SKM-1 (cell line): ENCODE results near the gene LPP.
A peak's percentile ranks its signal among the peaks of the same experiment; 100 is the strongest.

Experiments used
- DNase-seq: peaks from one replicate; lab custom pipeline; 2025; ENCODE audit not compliant: unreplicated experiment; lab: John Stamatoyannopoulos, UW

The LPP gene

DNA sequence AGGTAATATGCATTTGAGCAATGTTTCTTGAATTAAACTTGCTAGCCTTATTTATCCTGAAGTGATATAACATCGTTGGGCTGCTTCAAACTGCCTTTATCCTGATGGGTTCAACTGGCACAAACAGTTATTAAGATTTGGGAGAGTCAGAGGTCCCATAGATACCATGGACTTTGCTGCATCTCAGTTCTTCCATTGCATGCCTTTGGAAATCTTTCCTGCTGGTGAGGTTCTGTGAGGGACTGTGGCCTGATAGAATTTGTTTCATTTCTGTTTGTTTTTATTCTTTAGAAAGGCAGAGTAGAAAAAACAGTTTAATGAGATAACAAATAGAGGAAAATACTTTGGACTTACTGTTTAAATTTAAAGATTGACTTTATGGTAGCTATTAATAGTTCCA lies 508.3 kb downstream of the LPP start:
- no peak for DNase-seq

DNA sequence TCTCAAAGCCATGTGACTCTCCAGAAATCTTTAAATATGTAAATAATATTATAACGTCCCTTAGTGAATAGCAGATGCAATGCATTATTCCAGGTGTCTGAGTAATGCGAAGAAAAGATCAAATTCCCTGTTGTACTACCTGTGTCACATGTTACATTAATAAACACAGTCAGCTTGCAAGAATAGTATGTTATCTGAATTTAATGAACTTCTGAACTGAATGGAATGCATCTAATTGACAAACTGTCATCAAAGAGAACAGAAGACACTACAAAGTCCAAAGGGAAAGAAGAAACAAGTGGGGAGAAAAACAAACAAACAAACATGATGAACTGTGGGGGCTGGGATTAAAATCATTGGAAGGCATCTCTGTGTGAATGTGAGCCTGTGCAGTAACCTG lies 508.8 kb downstream of the LPP start:
- DNase-seq = no peak

DNA sequence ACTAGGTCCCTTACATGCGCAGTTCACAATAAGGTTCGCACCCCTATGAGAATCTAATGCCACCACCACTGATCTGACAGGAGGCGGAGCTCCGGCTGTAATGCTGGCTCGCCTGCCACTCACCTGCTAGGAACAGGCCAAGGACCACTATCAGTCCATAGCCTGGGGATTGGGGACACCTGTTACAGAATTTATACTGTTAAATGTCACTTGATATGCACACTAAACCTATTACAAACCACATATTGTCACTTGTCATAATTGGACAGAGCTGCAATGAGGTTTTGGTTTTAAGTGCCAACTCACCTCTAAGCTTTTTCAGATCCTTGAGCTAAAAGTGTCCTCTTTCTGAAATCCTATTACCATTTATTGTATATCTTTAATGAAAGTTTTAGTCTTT lies 509.9 kb downstream of the LPP start:
- no peak for DNase-seq

DNA sequence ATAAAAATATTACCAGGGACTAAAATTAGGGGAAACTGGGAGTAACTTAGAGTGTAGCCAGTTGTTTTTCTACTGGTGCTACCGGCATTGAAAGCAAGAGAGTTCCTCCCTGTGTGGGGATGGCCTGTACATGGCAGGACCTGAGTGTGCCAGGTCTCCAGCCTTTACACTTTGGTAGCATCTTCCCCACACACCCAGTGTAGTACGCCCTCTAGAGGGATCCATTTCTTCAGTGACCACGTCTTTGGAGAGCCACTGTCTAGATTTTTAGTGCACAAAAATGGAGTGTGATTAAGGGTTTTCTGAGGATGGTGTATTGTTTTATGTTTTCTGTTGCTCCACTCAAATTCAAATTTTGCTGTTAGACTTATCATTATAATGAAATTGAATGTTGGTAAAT lies 510.8 kb downstream of the LPP start:
- peak; percentile 9 for DNase-seq

DNA sequence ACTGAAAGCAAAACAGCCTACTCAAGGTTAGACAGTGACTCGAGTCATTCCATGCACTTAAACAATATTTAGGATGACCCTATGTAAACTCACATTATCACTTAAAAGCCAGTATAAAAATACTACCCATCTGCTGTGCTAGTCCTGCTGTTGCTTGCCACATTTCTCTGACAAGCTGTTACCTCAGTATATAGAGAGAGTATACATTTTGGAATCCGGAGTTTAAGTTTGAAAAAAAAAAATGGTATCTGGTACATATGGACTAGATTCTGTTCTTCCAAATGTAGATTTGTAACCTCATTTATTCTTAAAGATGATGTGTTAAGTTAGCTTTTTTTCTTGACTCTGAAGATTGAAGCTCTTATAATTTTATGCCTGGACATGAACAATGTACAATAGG lies 514.0 kb downstream of the LPP start:
- no peak for DNase-seq

DNA sequence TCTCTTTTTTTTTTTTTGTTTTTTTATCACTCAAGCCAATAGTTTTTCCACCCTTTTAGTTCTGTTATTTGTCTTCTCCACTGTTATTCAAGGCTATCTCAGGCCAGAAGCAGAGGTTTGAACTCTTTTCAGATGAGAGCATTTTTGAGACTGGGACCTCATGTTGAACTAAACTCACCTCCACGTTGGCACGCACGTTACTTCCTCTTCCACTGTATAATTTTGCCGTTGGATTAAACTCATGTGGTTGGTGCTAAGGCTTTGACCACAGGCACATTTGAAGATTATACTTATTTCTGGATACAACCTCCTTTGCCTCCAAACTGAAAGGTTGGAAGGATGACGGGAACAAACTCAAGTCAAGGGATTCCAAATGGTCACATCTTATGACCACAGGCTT lies 516.5 kb downstream of the LPP start:
- DNase-seq = no peak

DNA sequence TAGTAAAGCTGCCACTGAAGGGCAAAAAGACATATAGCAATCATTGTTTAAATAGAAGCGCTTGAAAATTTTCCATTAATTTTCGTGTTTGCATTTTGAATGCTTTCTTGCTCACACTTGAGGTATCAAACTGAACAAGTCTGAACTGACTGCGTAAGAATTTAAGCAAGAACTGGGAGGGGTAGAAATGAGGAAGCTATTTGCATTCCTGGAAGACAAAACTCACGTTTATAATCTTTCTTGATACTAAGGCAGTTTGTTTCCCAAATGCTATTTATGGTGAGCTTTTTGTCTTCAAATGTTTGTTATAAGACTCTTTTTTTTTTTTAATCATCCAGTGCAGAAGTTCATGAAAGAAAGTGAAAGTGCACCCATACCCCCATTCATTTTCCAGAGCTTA lies 518.0 kb downstream of the LPP start:
- no peak for DNase-seq

DNA sequence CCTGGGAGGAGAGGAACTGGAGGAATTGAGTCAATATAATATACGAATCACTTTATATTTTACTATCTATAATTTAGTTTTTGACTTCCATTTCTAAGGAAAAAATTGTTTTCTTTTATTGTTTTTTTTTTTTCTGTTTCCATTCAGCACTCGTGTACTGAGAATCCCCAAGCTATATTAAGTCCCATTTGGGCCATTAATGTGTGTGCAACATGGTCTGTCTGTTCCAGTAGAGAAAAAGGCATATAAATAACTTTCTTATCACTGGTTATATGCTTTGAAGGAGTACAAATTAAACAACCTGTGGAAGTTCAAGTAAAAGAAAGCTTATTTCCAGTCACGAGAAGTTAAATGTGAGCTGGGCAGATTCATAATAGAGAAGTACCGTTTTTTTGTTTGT lies 518.9 kb downstream of the LPP start:
- no peak for DNase-seq

DNA sequence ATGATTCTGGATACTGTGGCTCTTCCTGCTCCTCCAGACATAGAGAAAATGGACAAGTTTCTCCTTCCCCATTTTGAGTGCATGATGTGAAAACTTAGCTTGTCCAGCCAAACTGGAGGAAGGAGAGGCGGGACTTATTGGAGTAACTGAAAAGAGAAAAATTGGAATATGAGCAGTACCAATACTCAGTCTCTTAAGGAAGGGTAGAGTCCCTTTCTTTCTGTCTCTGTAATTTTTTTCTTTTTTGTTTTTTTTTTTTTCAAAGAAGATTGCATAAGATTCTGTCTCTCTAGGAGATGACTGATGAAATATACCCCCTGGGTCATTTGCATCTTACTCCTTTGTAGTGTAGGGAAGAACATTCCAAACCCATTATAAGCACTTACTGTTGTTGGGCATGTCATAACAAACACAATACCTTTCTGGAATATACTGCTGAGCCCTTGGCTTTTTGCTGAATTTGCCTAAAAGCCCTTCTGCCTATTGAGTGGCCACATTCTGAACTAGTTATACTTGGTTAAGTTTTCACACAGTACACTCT lies 519.8 kb downstream of the LPP start:
- DNase-seq = no peak

DNA sequence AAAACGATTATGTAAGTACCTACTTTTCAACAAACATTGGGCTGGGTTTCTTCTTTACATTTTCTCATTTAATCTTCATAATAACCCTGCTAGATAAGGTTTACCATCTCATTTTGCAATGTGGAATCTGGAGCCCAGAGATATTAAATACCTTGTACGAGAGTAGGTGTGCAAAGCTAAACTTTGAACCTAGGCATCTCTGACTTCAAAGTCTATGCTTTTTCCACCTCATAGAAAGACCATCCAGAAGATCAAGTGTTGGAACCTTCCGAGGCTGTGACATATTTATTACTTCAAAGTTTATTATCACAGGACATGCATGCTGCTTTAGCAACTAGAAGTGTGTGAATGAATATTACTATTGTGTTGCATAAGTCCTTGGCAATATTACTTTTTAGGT lies 520.6 kb downstream of the LPP start:
- DNase-seq = no peak

DNA sequence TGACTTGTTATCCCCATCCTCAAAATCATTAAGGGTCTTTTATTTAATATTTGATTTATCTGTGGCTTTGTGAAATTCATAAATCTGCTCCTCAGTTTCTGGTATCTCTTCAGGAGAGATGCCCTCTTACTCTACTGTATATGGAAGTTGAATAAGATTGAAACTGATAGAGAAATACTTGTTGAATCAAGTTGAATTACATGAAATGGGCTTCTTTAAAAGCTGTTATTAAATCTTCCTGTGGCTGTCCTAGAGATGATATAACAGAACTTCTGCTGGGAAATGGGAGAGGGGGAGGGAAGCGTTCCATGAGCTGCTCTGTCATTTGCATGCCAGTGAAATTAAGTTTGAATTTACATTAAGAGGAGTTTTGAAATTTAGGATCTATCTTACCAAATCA lies 523.4 kb downstream of the LPP start:
- no peak for DNase-seq

DNA sequence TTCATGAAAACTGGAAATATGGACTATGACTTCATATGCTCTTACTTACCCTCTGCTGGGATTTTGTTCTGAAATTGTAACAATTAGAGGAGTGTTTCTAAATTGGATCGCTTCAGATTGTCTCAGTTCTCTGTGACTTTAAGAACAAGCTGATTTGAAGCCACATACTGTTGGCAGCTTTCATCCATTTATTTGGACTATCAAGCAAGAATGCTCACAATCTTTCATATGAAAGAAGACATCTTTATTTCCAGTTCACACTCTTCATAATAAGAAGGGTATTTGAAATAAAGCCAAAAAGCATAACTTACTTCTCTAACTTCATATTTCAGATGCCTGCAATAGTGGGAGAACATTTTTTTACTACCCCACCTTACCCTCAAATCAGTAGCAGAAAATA lies 526.2 kb downstream of the LPP start:
- DNase-seq = no peak

DNA sequence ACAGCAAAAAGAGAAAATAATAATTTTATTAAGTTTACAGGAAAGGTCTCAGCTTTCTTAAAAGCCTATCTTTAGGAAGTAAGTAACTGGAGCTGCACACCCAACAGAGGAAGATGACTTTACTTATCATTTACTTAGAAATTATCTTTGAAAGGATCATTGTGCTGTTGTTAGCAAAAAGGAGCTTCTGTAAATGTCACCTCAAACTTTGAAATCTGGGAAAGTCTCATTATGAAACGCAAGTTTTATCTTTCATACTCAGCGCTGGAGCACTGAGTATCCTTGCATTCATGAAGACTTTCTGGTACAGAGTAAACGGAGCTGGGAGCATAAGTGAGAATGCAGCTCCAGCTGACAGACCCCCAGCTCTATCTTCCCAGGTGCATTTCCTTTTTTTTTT lies 526.6 kb downstream of the LPP start:
- DNase-seq = no peak

DNA sequence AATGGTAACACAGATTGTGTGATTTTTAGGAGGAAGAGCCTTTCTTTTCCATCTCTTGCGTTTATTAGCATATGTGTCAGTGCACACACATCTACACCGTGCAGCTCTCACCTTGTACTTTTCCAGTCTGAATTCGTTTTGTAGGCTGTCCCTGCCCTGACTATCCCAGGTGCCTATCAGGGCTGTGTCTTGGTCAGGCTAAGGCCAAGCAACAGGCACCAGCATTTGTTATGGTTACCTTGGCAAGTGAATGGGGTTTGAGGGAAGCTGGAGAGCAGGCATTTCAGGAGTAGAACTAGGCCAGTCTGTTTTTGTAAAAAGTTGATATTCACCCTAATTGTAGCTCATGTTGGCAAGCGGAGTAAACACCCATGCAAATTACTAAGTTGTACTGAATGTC lies 528.4 kb downstream of the LPP start:
- no peak for DNase-seq

DNA sequence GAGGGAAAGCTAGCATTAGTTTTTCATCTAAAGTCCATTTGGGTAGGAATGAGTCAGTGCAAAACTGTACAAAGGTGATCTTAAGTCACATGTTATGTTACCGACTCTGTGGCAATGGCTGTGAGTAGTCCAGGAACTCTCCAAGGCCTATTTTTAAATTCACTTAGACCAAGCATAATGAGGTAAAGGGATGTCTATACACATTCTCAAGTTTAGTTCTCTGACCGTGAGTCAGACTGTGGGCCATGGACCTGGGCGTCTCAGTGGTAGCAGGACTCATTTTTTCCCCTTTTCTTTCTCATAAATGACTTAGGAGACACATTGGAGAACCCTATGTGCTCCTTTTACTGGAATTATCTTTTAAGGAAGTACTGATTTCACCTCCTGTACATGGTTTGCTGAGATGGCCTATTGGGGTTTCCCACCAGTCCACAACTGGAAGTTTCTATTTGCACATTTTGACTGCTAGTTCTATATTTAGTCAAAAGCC lies 529.1 kb downstream of the LPP start:
- no peak for DNase-seq

DNA sequence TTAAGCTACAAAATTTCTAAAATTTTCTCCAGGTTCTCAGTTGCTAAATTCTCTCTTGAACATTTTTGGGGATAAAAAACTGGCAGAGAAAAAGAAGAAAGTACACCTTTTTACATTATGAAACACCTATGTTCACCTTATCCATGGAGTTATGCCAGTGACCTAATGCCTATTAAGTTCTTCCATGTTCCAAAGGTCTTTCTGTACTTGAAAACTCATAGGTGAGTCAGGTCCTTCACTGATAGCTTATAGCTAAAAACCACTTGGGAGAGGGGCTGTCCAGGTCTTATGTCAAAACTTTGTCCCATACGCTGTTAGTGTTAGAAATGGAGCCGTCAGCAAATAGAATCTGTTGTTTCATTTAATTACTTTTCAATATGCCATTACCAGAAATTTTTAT lies 530.3 kb downstream of the LPP start:
- no peak for DNase-seq

DNA sequence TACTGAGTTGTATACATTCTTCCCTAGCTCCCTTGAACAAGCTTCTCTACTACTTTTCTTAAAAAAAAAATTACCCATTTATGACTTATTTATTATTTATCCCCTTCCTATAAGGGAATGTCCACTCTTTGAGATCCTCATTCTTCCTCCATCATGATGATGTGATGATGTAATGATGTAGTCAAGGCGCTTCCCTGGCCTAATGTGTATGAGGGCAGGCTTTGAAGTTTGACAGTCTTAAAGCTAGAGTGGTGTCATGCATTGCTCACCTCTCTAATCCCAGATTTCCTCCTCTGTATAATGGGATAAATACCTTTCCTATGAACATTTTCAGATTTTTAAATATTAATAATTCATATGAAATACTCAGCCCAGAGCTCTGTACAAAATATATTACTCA lies 531.8 kb downstream of the LPP start:
- DNase-seq = no peak

DNA sequence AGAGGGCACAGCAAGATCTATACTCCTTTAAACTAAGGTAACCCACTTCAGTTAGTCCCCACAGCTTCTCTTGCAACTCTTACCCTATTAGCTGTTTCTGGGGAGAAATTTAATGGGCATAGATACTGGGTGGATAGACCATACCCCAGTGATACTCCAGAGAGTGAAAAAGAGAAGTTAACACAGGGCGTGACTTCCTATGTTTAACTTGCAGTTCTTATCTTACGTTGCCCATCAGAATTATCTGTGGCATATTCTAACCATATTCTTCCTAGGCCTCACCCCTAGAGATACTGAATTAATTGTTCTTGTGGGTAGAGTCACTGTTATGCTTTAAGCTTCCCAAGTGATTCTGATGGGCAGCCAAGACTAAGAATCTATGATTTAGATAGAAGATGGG lies 532.4 kb downstream of the LPP start:
- no peak for DNase-seq

DNA sequence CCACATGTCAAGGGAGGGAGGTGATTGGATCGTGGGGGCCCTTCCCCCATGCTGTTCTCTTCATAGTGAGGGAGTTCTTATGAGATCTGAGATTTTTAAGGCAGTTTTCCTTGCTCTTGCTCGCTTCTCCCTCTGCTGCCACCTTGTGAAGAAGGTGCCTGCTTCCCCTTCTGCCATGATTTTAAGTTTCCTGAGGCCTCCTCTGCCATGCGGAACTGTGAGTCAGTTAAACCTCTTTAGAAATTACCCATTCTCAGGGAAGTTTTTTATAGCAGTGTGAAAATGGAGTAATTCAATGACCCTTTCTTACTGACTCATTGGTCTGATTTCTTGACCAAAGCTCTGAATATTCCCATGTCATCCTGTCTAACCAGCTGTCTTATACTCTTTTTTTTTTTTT lies 533.4 kb downstream of the LPP start:
- no peak for DNase-seq

DNA sequence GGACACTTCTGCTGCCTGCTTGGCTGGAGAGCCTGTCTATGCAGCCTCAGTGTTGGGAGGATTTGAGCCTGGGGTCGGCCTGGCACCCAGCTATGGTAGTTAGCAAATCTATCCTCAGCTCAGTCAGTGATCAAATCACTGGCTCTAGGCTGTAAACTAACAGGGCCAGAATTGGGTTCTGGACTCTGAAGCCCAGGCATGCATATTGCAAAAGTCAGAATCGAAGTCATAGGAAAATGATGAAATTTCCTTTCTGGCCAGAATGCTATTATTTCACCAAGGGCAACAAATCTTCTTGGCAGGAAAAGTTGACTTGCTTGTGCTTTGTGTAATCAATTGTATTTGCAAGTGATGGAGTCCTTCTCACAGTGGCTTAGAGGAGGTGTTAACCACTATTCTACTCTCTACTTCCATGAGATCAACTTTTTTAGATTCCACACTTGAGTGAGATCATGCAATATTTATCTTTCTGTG lies 535.2 kb downstream of the LPP start:
- peak; percentile 26 for DNase-seq

DNA sequence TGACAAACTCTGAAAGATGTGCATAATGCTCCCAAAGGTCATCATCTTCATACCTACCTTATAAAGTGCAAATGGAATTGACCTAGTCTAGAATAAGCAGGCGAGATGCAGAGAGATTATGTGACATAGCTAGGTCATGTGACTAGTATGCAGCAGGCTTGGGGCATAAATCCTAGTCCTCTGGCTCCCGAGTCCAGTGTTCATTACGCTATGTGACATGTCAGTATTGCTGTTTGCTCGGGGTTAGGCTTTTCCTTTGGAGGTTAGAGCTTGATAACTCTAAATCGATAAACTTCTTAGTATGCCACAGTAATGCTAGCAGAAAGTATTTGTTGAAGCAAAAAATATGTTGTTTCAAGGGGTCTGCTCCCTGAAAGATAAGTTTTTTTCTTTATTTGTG lies 536.1 kb downstream of the LPP start:
- no peak for DNase-seq

DNA sequence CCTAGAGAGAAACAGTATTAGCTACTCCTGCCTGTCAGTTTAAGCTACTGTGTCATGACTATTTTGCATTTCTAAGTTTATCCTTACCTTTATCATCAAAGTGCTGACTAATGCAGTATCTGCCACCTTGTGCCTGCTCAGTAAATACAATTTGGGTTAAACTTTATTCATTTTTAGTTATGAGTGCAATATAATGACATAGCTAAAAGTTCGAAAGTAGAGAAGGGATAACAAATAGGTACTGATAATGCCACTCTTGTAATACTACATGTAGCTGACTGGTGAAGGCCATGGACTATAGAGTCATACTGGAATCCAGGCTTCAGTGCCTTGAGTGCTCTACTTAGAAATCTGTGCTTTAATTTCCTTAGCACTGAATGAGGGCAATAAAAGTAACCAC lies 537.0 kb downstream of the LPP start:
- no peak for DNase-seq

DNA sequence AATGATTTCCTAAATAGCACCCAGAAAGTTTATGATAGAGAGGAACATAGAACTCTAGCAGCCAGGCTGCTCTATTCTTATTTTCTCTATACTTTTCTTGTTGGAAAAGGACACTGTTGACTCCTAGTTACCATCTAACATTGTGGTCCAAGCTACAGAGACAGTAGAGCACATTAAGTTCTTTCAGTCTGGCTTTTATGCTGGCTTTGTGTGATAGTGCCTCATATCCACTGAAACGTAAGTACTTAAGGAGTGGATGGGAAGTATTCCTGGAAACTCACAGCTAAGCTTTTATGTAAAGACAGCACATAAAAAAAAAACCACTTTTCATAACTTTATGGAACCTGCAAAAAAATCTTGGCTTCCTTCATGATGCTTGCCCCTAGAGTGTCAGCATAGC lies 537.7 kb downstream of the LPP start:
- DNase-seq = no peak

DNA sequence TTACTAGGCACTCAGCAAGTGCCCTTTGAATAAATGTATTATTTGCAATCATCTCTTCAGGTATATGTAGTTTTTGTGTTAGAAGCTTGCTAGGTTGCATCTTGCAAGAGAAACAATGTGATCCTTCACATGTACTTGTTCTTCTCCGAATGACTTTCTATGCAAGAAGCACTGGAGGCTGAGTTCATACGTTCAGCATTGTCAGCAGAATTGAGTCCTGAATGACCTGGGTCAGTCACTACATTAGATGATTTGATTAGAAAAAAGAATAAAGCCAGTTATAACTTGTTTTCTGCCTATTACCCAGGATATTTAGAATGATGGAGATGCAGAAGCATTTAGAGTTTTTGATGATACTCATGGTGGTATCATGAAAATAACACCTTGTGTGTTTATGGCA lies 538.7 kb downstream of the LPP start:
- DNase-seq = no peak
